ENCODE data around the gene LCN10.

GRCh38 chr9:136720251-136720897 is 22.4 kb downstream of the LCN10 start:
- TF ChIP-seq, protein P1, sequence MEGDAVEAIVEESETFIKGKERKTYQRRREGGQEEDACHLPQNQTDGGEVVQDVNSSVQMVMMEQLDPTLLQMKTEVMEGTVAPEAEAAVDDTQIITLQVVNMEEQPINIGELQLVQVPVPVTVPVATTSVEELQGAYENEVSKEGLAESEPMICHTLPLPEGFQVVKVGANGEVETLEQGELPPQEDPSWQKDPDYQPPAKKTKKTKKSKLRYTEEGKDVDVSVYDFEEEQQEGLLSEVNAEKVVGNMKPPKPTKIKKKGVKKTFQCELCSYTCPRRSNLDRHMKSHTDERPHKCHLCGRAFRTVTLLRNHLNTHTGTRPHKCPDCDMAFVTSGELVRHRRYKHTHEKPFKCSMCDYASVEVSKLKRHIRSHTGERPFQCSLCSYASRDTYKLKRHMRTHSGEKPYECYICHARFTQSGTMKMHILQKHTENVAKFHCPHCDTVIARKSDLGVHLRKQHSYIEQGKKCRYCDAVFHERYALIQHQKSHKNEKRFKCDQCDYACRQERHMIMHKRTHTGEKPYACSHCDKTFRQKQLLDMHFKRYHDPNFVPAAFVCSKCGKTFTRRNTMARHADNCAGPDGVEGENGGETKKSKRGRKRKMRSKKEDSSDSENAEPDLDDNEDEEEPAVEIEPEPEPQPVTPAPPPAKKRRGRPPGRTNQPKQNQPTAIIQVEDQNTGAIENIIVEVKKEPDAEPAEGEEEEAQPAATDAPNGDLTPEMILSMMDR (conservative IDR thresholded peaks at IDR 0.05; ENCODE audit: low read depth, low read length): no peak
- no peak for TF ChIP-seq EZH2 (IDR thresholded peaks at IDR 0.05; ENCODE audit: low read length, unreplicated experiment)

Measured in PC-3 (cell line).